Kidney capillary endothelial cell (primary cell): ENCODE data around the gene ADCY6.
"Not testable (repeated sequence)": the region's sequence is repeated elsewhere in the genome, so short reads cannot be mapped to it uniquely, and the experiment has no call there.

Source experiments
- DNase-seq: peaks from one replicate; pipeline ENCODE4 v3.0.0-alpha.2; 2018; ENCODE audit warnings: low spot score

Gene ADCY6

DNA sequence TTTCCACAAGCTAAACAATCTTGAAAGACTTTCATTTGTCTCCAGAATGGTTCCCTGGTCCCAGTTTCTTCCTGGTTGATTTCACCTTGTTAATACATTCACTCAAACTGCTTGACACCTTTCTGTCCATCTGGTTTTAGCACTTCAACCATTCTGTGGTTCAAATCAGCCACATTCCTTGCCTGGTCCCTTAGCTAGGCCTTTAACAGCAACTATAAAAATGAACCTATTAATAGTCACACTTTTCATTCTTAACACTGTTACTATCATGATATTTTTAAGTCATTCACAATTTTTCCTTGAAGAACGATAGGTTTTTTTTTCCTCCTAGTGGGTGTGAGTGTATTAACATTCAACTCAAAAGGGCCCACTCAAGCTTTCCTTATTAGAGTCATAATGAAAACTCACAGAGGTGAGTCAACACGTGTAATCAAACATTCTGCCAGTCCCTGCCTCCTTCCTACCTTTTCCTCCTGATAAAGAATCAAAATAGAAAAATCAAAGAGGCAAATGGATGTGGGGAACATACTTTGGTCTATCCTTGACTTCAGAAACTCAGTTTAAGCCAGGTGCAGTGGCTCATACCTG, 38.0 kb downstream of the ADCY6 start:
- DNase-seq: no peak

DNA sequence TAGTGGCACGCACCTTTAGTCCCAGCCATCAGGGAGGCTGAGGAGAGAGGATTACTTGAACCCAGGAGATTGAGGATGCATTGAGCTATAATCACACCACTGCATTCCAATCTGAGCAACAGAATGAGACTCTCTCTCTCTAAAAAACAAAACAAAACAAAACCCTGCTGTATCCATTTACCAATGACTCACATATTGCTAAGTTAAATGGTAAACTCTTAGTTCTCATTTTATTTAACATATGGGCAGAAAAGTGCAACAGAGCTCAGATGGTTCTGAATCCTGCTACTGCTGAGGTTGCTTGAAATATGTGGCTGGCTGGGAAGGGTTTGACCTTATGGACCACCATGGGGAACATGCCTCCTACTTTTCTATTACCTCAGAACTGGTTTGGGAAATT, 38.7 kb downstream of the ADCY6 start:
- no peak for DNase-seq

DNA sequence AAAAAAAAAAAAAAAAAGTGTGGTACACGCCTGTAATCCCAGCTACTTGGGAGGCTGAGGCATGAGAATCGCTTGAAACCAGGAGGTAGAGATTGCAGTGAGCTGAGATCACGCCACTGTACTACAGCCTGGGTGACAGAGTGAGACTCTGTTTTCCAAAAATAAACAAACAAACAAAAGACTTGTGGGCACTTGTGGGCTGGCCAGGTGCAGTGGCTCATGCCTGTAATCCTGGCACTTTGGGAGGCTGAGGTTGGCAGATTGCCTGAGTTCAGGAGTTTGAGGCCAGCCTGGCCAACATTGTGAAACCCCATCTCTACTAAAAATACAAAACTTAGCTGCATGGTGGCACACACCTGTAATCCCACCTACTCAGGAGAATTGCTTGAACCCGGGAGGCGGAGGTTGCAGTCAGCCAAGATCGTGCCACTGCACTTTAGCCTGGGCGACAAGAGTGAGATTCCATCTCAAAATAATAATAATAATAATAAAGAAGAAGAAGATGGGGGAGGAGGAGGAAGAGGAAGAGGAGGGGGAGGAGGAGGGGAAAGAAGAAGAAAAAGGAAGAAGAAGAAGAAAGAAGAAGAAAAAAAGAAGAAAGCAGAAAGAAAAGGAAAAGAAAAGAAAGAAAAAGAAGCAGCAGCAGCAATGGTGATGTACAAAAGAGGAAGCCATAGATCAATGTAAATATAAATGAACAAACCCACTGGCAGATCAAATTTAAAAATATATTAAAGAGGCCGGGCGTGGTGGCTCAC, 44.5 kb downstream of the ADCY6 start:
- no peak for DNase-seq

DNA sequence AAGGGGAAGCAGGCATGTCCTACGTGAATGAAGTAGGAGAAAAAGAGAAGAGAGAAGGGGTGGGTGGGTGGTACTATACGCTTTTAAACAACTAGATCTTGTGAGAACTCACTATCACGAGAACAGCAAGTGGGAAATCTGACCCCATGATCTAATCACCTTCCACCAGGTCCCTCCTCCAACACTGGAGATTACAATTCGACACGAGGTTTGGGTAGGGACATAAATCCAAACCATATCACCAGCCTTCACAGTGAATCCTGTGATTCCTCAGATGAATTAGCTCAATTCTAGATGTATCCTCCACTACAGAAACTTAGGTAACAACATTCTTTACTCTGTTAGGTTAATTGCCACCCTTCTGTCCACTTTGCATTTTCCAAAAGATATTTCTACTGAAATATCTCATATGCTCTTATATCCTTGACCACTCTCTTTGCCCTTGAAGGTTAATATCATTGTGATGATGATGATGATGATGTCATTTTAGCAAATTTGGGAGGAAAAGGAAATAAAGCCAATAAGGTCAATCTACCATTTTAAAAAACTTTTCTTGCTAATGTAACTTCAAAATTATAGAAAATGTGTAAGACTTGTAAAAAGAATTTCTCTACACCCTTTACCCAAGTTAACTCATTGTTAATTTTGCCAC, 49.1 kb downstream of the ADCY6 start:
- DNase-seq: no peak

DNA sequence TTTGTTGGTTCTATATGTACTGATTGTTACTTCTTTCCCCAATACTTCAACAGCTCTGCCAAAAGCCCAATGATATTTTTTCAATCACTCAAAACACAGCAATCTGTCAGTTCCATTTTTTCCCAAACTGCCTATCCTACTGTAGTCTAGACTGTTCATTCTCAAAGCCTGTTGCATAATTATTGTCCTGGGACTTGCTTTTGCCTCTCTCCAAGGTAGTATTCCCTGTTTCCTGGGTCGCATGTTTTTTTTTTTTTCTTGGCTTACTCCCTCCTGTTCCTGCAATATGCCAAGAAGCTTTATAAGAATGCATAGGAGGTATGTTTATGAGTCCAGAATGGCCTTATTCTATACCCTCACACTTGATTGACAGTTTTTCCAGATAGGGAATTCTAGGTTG, 52.4 kb downstream of the ADCY6 start:
- DNase-seq: no peak

DNA sequence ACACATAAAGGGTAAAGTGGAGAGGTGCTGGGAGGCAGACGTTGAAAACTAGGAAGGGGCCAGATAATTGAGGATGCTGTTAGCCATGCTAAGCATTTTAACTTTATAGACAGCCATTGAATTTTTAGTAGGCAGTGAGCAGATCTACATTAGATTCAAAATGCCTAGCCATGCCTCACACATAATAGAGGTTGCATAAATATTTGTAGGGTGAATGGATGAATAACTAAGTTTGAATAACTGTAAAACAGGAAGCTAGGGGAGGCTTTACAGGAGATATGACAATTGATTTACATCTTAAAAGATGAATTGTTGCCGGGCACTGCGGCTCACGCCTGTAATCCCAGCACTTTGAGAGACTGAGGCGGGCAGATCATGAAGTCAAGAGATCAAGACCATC, 60.1 kb downstream of the ADCY6 start:
- no peak for DNase-seq

DNA sequence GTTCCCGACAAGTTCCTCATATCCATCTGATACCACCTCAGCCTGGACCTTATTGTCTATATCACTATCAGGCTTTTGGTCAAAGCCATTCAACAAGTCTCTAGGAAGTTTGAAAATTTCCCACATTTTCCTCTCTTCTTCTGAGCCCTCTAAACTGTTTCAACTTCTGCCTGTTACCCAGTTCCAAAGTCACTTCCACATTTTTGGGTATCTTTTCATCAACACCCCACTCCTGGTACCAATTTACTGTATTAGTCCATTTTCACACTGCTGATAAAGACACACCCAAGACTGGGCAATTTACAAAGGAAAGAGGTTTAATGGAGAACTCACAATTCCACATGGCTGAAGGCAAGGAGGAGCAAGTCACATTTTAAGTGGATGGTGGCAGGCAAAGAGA, 68.2 kb downstream of the ADCY6 start:
- not testable (repeated sequence) for DNase-seq

DNA sequence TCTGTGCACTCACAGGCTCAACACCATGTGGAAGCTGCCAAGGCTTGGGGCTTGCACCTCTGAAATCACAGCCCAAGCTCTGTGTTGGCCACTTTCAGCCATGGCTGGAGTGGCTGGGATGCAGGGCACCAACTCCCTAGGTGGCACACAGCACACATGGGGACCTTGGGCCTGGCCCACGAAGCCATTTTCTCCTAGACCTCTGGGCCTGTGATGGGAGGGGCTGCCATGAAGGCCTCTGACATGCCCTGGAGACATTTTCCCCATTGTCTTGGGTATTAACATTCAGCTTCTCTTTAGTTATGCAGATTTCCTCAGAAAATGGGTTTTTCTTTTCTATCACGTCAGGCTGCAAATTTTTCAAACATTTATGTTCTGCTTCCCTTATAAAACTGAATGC, 68.7 kb downstream of the ADCY6 start:
- DNase-seq: not testable (repeated sequence)

DNA sequence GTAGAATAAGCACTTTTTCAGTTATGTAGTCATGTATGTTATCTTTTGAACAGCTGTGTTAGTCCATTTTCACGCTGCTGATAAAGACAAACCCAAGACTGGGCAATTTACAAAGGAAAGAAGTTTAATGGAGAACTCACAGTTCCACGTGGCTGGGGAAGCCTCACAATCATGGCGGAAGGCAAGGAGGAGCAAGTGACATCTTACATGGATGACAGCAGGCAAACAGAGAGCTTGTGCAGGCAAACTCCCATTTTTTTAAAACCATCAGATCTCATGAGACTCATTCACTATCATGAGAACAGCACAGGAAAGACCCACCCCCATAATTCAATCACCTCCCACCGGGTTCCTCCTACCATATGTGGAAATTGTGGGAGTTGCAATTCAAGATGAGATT, 69.9 kb downstream of the ADCY6 start:
- DNase-seq: not testable (repeated sequence)

DNA sequence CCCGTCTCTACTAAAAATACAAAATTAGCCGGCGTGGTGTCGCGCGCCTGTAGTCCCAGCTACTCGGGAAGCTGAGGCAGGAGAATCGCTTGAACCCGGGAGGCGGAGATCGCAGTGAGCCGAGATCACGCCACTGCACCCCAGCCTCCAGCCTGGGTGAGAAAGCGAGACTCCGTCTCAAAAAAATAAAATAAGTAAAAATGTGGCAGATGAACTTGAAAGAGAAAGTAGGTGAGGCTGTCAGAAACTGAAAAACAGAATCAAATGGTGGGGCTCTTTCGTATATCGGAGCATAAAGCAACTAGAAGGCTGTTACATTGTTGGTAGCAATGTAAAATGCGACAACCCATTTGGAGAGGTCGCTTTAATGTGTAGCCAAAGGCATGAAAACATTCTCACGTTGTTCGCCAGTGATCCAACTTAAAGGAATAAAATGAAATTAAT, 71.6 kb downstream of the ADCY6 start:
- no peak for DNase-seq

DNA sequence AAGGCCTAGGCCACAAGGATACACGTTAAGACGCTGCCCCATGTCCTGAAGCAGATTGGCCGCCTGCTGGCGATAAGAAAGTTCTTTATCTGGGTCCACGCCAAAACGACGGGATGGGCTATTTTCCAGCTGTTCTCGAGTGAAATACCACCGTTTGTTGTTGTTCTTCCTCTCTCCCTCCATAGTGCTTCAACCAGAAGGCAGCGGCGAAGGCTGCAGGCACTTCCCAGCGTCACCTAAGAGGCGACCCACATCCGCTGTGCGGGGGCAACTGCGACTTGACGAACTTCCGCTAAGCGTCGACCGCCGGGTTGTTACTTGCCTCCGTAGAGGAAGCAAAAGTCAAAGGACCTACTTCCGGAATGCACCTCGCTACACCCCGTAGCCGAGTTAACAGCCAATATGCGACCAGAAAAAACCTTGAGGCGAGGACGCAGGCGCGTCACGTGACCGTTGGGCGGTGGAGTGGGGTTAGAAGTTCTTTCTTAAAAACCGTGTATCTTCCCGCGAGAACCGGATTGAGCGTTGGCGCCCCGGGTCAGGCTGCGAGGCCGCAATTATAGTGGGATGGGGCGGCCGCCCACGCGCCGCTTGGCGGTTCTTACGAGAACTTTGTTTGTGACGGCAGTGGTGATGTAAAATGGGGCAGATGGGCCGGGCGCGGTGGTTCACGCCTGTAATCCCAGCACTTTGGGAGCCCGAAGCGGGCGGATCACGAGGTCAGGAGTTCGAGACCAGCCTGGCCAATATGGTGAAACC, 72.2 kb downstream of the ADCY6 start, which contains the start of gene CCNT1:
TSS of gene CCNT1 (minus strand) at position 215 of the 759 bp plus-strand sequence. CDS start at position 183, 32 bp downstream.
- peak; percentile 99 for DNase-seq
